Renal cortical epithelial cell (primary cell): ENCODE measurements around the gene KCNIP3. TPM values are rescaled to one million over a fixed set of nuclear protein-coding genes. Genes with fewer than 3 reads are reported as not detected.

Source experiments
- DNase-seq: peaks from one replicate; pipeline ENCODE4 v3.0.0-alpha.2; 2011; ENCODE audit warnings: low read depth
- total RNA-seq: library from RNA; depleted of rRNA; stranded (reverse); fragments of >200 nt; gene quantifications from 2 replicates; pipeline ENCODE4 v1.2.3, GENCODE V29; 2014

The KCNIP3 gene
- total RNA-seq, 1 donor from 2014 or later: 127 TPM

DNA sequence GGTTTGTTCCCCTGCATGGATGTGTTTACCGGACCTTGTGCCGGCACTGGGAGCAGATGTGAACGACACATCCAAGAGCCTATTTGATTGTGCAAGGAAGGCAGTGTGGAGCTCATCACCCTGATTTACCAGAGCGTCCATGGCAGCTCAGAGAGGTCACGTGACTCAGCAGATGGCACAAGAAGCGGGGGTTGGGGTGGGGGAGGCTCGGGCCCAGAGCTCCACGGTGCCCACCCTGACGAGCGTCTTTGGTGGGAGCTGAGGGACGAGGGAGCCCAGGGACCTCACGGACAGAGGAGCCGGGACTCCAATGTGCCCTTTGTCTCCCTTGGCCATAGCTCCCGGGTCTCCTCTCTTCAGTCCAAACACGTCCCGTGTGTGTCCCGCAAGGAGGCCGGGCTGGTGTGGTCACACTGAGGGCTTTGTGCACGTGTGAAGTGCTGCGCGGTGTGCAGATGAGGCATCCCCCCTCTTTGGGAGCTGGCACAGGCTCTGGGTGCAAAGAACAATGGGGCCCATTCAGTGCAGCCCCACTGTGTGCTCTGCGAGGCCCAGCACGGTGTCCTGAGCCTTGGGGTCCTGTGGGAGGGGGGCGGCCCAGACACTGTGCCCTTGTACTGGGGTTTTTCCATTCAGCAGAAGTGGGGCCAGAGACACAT, 15.5 kb downstream of the KCNIP3 start:
- DNase-seq: no peak

DNA sequence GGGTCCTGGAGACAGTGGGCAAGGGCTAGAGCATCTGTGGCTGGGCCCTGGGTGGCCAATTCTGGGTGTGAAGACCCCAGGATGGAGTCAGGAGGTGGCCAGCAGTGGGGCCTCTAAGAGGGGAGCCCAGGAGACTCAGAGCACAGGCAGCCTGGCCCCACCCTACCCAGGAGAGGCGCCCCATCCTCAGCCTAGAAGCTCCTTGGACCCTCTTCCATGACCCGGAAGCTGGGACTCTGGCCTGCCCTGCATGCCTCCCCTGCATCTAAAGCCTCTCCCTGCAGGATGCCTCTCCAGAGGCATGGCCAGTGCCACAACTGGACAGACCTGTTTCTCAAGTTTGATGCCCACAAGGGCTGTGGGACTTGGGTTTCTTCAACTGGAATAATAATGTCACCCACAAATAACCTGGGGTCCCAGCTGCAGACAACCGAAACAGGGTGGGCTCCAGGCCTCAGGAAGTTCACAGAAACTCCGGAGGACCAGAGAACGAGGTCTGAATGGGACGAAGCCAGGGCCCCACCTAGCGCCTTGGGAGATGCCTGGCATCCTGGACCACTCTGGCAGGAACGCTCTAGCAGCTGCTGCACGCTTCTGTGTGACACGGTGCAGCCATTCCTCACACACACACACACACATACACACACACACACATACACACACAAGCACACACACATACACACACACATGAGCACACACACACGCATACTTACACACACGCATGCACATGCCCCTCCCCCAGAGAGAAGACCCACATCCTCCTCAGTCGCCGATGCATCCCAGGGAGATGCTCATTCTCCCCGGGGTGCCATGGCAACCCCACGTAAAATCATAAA, 16.4 kb downstream of the KCNIP3 start:
- DNase-seq: no peak

DNA sequence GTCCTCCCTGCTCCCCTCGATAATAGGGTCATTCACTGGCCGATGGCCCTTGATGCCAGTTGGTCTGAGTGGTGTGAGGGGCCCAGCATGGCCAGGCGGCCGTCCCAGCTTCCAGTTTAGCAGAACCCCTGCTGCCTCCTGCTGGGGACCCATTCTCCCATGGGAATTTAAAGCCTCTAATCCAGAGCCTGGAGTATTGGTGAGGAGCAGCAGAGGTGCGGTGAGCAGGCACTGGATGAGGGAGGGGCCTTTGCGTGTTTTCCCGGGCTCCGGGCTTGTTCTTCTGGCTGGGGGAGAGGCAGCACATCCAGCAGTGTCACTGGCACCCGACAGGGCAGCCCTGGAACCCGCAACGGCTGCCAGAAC, 17.4 kb downstream of the KCNIP3 start:
- no peak for DNase-seq

DNA sequence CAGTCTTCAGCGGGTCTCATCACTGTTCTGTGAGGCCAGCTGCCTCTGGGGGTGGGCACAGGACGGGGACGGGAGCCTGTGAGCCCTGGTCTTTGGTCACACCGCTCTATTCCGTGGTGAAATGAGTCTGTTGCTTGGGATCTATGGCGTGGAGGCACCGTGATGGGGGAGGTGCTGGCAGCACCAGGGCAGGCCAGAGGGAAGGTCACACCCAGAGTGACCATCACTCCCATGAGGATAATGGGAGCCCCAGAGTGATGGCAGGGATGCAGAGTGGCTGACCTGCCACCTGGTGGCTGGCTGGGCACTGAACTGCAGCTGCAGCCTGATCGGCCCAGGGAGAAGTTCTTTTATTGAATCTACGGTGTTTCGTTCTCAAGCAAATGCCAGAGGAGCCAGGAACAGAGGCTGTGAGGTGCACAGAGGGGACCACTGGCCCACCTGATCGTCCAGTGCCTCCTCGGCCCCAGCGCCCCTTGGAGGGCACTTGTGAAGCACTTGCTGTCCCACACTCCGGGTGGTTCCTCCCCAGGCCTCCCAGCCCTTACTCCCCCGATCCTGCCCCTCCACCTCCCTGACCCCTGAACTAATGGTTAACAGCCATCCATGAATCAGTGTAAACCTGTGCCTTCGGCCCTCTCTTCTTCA, 17.9 kb downstream of the KCNIP3 start:
- peak; percentile 67 for DNase-seq

DNA sequence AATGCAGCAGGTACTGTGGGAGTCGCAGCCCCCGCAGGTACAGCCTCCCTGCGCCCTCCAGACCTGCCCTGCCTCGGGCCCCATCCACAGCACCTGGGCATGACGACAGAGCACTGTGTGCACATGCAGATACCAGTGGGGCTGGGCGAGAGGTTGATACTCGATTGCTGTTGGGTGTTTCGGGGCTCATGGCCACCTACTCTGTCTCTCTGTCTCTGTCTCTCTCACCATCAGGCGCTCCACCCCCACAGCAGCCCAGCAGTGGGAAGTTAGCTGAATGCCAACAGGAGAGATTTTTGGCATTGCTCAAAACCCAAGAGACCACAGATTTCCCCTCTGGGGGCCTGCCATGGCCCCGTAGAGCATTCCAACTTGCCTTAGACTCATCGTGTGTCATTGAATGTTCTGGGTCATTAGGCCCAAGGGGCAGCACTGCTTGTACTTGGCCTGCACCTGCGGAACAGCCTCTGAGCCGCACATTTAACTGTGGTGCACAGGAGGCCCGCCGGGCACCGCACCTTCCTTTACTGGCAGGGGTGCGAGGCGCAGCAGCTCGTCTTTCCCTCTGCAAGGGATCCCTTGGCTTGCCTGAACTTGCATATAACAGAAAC, 18.8 kb downstream of the KCNIP3 start:
- DNase-seq: peak; percentile 98

DNA sequence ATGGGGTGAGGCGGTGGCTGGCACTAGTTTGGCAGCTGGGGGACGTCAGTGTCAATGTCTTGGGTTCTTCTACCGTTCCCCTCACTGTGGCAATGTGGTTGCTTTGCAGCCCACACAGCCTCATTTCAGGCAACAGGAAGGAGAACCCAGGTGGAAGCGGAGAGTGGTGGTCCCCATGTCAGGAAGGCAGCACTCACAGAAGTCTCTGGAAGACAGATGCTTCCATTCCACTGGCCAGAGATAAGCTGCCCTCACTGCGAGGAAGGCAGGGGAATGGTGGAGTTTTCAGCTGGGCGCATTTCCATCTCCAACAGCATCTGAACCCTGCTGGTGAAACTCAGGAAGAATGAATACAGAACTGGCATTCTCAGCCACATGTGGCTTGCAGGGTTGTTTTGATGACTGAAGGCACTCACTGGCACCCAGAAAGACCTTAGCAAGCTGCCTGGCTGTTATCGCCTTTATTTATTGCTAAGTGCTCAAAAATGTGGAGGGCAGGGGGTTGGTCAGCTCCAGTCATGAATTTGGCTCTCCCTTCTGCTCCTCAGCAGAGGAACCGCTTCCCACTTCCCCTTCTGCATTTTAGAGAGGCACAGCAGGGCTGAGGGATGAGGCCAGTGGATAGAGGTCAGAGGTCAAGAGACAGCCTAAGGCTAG, 19.4 kb downstream of the KCNIP3 start:
- DNase-seq: peak; percentile 81

DNA sequence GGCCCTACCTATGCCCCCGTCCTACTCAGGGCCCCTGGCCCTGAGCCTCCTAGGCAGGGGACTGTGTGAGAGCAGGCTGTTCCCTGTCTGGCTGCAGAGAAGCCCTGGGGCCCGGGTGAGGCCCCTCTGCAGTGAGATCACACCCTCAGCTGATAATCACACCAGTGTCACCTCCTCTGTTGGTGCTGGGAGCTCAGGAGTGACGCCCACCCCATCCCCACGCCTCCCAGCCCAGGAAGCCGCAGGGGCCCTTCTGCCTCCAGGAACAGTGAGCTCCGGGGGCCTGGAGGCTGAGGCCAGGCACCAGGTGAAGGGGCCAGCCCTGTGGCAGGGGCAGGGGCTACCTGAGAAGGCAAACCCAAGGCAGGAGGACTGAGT, 20.0 kb downstream of the KCNIP3 start:
- DNase-seq: no peak

DNA sequence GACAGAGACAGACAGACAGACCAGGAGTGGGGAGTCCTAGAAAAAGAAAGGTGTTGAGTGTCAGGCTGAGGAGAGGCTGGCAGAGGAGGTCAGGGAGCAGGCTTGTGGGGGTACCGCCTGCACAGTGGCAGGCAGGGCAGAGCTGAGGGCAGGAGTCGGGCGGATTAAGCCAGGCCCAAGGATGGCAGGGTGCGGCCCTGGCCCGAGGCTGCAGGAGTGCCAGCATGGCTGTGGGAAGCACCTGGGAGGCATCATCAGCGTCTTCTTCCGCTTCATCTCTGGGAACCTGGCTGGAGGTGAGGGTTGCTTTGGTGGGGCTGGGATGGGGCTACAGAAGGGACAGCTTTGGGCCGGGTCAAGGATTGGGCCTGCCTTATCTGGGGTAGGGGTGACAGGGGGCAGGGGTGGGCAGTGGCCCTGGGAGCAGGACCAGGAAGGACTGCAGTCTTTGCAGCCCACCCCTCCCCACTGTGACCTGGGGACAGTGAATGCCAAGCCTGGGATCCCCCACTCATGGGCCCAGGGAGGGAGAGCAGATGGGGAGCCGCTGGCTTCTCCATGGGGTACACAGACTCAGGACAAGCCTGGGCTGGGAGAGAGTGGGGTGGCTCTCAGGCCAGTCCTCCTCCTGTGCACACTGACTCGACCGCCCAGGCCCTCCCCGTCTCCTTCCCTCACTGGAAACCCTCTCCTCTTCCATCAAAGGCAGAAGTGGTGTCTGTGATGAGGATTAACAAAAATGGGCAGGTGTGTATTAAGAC, 20.7 kb downstream of the KCNIP3 start:
- no peak for DNase-seq

DNA sequence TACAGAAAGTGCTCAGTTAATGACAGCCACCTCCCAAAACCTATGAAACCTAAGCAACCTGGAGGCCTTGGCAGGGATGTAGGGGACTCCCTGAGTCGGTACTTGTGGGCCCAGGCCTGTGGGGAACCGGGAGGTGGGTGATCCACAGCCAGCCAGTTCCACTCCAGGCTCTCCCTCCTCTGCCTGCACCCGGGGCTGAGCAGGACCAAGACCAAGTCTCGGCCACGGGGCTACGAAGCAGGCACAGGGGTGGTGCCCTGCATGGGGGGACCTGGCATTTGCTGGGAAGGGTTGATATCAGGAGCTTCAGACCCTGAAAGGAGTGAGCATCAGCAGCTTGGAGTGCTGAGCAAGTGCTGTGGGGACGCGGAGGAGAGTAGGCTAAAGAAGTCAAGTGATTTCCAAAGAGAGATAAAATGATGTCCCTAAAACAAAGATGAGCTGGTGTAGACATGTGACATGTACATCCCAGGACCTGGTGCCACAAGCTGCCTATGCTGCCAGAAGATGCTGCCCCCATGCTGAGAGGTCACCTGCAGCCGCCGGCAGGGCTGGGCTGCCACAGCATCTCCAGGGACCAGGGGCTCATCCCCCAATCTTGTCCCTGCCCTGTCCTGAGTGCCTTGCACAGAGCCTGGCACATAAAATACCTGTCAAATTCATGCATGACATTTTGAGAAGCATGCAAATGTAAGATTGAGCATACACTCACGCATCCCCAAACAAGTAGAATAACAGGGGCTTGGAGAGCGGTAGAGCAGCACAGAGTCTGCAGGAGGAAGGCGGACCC, 21.5 kb downstream of the KCNIP3 start:
- DNase-seq: no peak

DNA sequence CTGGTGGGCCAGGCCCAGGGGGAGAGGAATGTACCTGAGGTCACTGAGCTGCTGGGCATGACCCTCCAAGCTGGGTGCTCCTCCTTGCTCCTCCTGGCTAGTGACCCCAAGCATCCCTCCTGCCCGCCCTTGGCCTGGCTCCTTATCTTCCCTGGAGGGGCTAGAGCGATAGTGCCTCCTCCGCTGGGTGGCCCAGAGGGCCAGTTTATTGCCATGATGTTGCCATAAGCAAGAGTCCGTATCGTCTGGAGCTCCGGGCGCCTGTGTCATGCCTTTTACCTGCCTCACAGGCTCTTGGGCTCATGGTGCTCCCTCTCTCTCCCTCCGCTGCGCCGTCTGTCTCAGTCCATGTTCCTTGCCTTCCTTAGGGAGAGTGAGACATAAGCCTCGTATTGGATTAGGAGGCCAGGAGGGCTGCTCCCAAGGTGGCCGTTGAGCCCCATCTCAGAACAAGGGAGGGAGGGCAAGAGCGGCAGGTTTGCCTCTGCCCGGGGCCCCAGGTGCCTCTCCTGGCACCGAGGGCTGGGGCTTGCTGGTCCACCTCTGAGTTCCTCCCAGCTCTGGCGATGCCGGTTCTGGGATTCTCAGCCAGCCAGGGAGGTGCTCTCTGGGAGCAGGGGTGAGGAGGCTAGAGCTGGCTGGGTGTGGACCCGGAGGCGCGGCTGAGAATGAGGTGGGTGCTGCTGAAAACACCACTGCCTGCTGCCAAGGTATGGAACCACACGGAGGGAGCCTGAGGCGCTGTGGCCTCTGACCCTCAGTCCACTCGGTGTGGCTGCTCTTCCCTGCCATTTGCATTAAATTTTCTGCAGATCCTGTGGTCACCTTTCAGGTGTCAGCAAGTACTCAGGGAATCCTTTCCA, 22.6 kb downstream of the KCNIP3 start:
- DNase-seq: no peak

DNA sequence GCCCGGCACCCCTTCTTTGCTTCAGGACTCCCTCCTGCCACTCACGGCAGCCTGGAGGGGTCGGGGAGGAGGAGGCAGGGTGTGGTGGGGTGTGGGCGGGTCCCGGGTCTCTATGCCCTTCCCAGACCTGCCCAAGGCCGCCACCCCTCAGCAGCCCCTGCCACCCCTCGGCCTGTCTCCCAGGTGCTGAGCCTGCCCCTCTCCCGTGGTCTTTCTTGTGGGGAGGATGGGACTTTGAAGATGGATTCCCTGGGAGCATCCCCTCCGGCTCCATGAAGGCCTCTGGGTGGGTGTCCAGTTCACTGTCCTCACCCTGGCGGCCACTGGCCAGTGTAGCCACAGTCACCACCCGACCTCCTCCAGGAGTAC, 23.2 kb downstream of the KCNIP3 start:
- DNase-seq: no peak

DNA sequence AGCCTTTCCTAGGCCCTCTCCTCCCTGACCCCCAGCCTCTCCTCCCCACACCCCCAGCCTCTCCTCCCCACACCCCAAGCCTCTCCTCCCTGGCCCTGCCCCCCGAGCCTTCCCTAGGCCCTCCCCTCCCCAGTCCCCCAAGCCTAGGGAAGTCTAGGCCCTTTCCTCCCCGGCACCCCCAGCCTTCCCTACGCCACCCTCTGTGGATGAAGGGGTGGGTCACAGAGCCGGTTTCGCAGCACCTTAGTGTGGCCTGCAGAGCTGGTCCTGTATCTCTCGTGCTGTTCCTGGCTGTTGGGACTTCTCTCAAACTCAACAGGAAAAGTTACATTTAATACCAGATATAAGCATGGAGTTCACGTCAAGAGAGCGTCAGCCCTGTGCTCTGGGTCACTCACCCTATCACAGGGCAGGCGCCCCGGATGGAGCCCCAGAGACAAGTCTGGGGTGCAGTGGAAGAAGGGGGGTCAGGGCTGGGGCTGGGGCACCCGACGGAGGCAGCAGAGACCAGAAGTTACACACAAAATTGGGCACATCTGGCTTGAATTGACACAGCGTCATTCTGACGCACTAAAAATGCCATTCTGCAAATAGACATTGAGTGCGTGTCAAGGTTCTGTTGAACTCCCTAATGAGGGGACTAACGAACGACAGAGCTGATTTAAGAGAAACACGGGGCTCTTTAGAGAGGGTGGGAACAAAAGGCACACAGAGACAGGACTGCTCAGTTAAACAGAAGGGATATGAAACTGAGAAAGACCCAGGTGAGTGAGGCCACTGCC, 24.0 kb downstream of the KCNIP3 start:
- DNase-seq: no peak

DNA sequence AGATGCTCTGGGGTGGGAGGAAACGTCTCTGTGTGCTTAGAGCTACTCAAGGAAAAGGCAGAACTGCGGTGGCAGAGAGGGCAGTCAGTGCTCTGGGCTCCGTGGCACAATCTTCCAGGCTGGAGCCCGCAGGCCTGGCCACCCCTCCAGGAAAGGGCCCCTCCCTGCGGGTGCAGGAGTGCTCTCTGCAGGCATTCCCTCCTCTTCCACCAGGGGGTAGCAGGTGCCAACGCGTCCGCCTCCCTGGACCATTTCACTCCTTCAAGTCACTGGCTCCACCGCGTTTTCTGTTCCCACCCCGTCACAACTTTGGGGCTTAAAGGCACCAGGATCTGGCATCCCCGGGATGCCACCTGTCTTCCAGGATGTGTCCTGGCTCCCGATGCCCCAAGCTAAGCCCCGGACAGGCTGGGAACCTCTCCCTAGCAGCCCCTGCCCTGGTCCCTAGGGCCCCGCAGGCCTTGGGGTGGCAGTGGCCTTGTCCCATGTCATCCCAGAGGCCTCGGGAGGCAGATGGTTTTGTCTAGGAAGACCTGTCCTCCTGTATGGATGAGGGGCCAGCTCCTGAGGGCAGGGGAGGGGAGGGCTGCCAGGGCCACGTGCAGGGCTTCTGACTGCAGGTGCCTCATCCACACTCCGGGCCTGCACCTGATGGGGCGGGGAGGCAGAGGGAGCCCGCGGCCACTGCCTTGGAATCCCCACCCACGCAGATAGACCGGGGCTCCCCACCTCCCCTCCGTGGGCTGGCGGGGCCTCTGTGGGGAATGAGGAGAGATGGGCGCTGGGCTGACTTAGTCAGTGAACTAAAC, 26.4 kb downstream of the KCNIP3 start:
- DNase-seq: no peak

DNA sequence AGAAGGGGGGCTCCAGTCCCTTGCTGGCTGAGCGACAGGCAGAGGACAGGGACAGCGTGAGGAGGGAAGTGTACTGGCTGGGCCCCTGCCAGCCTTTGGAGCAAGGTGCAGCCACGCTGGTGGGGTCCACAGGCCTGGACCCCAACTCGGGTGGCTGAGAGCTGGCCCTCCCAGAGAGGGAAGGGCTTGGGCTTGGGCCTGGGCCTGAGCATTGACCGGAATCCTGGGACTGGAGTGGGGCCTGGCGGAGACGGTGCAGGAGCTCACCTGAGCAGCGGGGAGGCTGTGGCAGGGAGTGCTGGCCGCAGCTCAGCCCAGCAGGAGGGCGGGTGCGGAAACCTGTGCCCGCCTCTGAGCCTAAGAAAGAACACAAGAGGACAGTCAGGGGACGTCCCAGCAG, 27.9 kb downstream of the KCNIP3 start:
- no peak for DNase-seq

DNA sequence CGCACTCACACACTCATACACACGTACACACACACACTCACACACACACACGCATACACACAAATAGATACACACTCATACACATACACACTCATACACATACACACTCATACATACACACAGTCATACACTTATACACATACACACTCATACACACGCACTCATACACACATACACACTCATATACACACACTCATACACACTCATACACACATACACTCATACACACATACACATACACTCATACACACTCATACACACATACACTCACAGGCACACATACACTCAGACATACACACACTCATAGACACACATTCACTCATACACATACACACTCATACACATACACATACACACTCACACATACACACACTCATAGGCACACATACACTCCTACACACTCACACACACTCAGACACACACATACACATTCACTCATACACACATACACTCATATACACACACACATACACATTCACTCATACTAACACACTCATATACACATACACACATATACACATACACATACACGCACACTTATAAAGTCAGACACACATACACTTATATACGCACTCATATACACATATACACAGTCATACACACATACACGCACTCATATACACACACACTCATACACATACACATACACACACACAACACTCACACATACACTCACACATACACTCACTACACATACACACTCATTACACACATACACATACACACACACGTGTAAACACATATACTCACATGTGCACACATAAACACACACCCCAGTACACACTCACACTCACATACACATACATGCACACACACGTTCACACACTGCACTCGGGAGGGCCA, 28.7 kb downstream of the KCNIP3 start:
- no peak for DNase-seq

DNA sequence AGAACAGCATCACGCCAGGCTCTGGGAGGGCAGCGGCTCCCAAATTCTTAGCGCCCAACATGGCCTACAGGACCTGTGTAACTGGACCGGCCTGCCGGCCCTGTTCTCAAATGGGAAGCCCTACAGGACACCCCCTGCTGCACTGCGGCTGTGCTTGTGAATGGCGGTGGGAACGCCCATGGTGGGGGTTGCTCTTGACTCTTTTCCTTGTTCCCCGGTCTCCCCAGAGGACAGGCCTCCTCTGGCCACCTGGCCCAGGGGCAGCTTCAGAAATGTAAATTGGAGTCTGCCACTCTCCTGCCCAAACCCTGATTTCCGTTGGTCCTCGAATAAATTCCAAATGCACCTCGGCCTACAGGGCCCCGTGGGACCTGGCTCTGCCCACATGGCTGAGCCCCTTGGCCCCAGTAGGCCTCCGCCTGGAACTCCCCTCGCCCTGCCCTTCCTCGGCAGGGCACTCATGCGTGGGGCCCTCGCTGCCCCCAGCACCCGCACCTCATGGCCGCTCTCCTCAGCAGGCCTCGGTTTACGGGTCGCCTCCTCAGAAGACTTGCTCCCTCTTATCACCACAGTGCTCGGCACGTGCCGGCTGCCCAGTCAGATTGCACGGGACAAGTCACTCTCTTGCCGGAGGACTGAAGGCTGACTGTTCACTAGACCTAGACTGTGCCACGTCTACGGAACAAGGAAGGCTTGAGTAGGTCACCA, 29.4 kb downstream of the KCNIP3 start:
- no peak for DNase-seq
